HG03442 (cell line): Measurements from ENCODE around the gene PXDC1.

ENCODE experiments used
- ATAC-seq: cut with Tn5 transposase; IDR thresholded peaks from one replicate; pipeline ENCODE4 v1.9.1; 2021; ENCODE audit warnings: mild to moderate bottlenecking, moderate library complexity; ENCODE audit not compliant: unreplicated experiment

PXDC1 gene

DNA sequence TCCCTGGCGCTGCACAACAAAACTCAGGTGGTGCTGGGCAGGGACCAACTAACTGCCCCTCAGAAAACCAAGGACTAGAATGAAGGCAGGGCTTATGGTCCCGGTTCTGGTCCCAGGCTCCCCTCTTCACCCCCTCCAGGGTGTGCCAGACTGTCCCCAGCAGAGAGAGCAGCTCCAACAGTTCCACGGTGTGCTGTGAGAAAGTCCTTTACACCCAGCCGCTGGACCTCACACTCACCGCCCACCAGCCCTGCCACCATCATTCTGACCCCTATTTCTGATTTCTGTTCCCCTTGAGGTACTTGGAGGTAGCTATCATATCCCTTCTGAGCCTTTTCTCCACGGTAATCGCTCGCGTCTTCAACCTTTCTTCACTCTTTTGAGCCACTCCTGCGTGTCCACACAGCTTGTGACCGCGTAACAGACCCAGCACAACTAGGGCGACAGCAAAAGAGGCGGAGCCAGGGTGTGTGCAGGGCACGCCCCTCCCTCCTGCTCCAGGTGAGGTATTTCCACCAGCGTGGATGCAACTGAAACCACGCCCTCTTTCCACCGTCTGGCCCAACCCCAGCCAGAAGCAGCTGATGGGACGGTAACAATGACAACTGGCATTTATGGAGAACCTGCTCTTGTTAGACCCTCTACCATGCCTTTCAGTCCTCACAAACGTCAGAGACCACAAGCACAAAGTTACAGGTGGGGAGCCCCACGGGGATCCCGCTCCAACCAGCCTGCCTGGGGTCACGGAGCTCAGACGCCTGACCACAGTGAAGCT, 2.3 kb downstream of the PXDC1 start:
- no peak for ATAC-seq

DNA sequence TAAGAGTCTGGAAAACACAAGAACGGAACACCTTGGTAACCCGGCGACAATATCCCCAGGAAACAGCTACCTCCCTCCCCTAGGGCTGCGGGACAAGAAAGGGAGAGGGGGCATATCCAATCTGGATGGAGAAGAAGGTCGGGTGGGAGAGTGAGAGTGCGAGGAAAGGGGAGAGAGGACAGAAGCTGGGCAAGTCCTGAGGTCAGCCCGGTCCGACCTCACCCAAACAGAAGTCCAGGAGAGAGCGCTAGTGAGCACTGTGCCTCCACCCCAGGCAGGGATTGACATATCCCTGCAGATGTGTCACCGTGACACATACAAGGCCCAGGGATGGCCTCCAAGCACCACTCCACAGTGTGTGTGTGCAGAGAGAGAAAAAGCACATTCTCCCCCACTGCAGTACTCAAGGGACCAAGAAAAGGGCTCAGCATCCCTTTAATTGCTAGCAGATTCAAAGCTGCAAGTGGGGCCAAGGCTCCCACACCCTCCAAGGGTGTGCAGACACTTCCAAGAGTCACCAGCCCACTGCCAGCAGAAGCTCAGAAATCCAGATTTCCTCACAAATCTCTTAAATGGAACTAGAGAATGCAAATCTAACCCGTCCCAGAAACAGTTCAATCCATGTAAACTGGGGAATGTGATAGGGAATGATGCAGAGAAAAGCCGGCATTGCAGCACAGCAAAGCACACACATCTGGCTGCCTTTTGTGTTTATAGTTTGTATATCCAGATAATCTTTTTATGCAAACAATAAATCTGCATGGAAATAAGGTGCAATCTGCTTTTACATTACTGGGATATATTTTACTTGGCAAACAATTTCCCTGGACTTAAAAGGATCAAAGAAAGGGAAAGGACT, 3.1 kb downstream of the PXDC1 start:
- no peak for ATAC-seq

DNA sequence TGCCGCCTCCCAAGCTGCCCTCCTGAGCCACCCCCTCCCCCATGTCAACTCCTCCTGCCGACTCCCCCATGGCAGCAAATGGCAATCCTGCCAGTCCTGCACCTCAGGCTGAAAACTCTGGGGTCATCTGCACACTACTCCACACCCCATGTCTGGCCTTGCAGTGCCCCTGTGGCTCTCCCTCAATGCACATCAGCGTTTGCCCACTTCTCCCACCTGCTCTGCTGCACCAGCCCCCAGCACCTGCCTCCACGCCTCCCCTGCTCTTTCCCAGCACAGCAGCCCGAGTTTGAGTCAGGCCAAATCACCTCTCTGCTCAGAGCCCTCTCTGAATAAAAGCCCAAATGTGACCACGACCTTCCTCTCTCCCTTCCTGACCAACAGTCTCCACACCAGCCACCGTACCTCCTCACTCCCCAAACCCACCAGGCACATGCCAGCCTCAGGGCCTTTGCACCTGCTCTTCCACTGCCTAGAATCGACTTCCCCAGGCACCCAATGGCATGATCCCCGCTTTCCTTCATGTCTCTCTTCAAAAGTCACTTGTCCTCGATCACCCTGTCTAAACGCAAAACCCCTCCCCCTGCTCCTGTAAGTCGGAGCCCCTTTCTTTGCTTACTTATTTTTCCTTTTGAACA, 4.3 kb downstream of the PXDC1 start:
- ATAC-seq = no peak

DNA sequence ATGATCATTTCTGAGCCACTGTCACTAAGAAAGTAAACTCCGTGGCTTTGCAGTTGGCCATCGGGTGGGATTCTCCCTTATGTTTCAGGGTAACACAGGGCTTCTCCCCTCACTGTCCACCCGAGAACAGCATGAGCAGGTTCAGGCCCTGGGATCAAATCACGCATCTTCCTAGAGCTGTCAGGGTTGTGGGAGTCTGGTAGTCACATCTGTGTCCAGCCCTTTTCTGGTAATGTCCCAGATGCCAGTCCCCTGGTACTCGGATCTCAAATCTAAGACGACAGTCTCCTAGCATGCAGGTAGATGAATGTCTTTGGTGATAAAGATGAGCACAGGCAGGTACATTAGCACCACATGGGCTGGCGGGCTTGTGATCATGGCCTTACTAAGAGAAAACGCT, 4.8 kb downstream of the PXDC1 start:
- no peak for ATAC-seq

DNA sequence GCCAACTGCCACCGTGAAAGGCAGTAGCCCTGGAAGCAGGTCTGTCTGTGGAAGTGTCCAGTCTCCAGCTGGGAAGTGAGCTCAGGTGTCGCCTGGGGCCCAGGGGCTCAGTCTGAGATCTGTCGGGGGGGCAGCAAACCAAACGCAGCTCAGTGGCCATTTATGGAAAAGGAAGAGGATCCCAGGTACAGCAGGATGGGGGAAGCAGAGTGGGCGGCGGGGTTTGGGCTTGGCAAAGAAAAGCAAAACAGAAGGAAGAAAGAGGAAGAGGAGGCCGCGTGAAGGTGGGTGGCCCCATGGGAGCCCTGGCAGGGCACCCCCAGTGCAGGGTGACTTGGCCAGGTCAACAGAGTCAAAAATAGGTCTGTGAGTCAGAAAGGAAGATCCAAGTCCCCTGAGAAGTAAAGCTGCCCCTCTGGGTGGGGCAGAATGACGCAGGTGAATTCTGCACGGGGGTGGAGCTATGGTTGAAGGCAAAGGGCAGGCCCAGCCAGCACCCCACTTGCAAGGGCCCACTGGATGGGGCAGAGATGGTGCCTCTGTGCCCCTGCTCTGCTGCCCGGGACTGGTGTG, 5.3 kb downstream of the PXDC1 start:
- ATAC-seq = peak; percentile 64

DNA sequence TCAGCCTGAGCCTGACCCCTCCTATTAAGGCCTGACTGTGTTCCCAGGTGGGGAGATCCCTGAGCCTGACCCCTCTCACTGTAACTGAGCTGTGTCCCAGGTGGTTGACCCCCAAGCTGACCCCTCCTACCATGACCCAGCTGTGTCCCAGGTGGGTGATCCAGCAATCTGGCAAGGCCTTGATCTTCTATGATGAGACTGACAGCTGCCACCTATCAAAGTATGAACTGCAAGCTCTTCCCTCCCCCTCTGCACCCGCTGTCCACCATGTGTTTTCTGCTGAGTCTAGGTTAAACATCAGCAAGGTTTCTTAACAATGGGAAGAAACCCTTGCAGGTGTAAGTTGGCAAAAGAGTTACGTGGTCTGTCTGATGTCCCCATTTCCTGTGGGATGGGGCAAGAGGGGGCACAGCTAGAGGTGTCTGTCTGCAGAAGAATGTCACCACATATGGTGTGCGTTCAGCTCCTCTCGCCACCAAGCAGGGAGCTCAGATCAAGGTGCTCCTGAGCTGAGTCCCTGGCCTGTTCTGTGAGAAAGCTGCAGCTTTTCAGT, 5.9 kb downstream of the PXDC1 start:
- no peak for ATAC-seq

DNA sequence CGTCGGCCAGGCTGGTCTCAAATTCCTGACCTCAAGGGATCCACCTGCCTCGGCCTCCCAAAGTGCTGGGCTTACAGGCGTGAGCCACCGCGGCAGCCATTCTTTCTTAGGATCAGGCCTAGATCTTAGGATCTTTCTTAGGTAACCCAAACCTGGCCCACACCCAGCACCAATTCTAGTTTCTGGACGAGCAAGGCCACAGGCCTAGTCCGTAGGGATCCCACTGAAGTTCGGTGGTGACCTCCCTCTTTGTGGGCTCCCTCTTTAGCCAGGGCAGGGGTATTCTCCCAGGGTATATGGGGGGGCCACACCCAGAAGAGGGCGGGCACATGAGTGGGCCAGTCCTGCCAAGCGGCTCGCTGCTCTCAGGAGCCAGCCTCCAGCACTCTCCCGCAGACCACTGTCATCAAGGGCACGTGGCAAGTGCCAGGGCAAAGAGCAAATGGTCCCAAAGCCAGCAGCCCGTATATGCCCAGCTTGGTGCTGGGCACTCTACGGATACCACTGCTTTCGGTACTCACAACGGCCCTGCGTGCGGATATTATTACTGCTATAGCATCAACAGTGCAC, 6.5 kb downstream of the PXDC1 start:
- no peak for ATAC-seq

DNA sequence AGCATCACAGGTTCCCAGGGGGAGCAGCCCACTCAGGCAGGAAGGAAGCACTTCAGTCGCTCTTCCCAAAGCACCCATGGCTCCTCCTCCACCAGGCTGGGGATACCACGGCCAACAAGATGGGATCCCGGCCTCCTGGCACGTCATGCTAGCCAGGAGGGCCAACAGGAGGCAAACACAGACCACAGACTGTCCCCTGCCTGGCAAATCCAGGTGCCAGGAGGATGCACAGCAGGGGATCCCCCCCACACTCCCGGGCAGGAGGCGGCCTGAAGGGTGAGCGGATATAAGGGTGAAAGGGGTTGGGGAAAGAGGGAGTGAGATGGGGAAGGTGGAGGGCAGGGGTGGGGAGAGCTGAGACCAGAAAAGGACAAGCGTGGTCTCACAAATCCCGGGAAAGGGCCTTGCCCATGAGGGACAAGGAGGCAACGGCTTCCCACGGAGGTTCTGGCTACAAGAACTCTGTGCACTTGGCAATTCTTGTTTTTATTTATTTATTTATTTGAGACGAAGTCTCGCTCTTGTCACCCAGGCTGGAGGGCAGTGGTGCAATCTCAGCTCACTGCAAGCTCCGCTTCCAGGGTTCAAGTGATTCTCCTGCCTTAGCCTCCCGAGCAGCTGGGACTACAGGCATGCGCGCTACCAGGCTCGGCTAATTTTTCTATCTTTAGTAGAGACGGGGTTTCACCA, 7.2 kb downstream of the PXDC1 start:
- no peak for ATAC-seq

DNA sequence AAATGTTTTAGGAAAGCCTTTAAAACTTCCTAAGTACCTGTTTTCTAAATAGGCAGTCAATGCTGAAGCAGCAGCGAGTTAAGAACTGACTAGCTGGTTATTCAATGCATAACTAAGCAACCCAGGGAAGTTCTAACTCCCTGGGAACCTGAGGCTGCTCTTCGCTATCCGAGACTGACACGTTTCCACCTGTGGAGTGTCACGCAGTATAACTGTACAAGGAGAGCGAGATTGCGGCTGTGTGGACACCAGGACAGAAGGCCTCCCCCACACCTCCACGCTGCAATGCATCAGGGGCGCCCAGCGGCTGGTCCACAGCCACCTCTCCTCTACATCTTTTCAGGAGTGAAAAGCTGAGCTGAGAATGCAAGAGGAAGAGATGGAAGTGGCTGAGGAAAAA, 8.0 kb downstream of the PXDC1 start:
- no peak for ATAC-seq

DNA sequence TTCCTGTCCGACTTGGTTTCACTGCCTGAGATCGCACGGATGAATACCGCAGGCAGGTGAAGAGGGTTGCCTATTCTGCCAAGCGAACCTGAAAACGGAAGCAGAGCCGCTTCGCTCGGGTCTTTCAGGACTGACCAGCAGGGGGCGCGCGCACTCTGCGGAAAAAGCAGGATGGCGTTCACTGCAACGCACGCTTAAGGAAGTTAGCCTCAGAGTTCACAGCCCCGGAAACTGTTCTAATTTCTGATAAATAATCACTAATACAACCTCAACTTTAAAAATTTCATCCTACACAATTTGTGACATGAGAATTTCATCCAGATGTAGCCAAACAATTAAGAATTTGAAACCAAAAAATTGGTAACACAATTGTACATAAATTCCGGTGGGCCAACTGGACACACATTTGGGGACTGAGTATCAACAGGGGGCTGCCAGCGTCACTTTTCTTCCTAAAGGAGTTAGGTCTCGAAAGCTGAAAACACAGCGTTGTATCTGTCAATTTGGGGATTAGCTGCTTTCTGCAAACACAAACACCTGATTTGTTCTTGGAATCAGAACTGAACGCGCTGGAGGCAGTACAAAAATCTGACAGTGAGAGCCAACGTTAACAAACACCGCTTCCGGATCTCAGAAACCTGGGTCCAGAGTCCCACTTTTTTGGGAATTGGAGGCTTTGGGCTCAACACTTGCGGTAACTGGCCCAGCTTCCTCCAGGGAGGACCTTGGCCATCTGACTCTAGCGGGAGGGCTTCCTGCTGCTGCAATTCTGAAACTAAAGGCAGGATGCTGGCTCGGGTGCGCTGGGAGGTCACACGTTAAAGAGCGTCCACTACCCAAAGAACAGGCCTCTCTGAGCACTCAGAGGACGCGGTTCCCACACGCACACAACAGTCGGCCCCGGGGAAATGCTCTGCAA, 8.8 kb downstream of the PXDC1 start:
- peak; percentile 57 for ATAC-seq

DNA sequence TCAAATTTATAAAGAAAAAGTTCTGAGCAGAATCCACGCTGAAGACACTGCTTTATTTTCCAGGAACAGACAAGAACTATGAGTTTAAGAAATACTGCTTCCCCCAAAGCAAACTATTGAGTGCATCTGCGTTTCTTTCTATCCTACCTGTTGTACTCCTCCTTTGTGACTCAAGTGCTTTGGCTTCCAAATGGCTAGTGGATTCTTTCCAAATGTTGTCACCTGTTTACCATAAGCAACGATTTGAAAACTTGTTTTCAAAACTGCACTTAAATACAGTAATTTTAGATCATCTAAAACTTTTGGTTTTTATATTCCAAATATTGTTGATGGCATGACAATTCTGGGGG, 9.5 kb downstream of the PXDC1 start:
- no peak for ATAC-seq

DNA sequence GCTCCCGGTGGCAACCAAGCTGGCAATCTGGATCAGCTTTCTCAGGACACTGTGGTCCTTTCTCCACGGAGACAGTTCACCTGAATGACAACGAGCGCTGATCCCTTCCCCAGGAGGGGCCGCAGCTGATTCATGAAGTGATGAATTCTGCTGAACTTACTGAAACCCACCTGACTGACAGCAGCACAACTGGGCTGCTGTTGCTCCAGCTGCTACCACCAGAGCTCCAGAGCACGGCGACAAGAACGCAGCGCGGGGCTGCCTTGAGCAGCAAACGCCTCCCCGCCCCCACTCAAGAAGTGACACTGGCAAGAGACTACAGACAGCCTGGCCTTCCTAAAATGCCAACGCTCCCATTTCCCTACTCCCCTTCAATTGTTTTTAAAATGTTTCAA, 10.0 kb downstream of the PXDC1 start:
- no peak for ATAC-seq

DNA sequence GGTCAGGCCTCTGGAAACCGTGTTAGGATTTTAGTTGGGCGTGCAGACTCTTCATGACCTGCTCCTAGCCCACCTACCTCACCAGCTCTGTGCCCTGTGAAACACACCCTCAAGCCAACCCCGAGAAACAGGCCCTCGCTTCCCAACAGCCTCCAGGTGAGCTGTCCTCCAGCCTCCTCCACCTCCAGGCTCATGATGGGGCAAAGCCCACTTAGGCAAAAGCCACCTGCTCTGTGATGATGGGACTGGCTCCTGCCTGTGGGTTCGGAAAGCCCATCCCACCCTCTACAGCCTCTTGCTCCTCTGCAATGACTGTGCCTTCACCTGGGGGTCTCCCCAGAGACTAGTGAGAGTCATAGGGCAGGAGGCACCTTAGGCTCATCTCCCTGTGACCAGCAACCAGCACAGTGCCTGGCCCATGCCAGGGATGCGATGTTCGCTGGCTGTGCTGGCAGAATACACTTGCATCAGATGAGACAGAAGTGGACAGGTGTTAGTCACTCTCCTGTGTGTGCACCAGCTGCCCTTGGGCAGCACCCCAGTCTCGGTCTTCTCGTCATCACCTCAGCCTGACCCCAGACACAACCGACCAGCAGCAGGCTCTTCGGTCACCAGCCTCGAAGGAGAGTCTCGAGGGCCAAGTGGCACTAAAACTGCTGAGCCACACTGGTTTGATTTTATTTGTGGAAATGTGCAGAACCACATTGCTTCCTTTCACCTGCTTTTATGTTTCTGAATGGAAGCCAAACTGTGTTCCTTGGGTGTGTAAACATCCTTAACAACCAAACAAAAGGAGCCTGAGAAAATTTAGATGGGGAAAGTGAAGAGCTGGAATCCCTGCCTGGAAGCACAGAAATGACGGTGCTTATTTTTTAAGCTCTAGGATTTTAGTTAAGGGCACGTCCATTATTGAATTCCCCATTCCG, 10.7 kb downstream of the PXDC1 start:
- no peak for ATAC-seq

DNA sequence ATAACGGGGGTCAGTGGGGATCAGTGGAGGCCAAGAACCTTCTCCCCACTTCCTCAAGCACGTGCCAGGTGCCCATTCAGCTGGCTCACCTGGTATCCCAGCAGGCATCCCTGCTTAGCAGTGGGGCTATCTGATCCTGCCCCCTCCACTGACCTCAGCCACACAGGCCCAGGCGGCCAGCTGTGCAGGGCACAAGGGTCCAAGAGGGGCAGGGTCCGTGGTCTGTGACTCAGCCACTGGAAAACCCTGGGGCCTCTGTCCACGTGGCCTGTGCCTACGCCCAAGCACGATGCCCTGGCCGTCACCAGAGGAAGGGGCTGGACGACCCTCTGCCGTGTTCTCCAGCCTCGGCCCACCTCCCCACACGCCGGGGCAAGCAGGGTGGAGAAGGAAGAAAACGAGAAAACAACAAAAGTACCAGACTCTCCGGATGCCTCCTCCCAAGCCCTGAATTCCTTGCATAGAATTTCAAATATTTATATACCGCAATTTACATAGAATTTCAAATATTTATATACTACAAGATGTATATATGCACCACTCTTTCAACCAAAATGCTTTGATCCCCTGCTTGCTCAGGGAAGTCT, 12.1 kb downstream of the PXDC1 start:
- no peak for ATAC-seq

DNA sequence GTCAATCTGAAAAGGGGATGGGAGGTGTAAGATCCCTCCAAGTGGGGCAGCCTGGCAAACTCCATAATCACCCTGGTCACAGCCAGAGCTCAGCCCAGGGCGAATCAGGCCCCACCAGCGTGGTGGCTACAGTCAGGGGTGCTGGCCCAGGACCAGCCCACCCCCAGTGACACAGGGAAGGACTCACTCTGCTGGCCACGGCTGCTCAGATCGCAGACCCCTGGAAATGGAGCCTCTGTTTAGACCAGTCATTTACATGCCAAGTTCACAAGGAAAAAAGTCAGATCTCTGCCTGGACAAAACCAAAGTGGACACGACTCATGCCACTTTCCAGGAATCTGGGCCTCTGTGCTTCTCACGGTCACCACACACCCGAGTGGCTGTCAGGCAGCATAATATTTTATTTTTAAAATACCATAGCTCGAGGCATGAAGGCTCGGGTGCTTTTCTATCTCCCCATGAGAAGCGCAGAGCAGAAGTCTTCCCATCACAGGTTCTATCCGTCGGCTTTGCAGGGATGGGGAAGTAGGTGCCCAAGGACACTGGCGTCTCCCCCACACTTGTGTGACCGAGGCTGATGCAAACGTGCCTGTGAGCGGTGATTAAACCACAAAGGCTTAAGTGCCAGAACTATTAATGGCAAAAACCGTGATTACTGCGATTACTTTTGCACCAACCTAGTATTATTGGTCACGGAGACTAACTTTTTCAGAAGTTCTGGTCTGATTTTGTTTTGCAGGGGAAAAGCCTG, 13.0 kb downstream of the PXDC1 start:
- ATAC-seq = no peak

DNA sequence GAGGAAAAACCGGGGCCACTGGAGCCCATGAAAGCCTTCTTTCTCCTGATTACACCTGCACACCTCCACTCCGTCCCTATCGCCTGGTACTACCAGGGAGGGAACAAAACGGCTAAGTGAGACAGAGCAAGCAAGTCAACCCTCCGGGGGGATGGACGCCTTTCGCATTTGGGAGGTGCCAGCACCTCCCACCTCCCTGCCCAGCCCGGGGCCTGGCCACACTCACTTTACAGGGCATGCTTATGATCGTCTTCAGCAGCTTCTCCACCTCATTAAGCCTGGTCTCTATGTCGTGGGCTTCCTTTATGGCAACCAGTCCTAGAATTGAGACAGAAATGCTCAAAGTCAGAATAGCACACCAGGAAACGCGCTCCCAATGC, 13.7 kb downstream of the PXDC1 start:
- ATAC-seq = no peak

DNA sequence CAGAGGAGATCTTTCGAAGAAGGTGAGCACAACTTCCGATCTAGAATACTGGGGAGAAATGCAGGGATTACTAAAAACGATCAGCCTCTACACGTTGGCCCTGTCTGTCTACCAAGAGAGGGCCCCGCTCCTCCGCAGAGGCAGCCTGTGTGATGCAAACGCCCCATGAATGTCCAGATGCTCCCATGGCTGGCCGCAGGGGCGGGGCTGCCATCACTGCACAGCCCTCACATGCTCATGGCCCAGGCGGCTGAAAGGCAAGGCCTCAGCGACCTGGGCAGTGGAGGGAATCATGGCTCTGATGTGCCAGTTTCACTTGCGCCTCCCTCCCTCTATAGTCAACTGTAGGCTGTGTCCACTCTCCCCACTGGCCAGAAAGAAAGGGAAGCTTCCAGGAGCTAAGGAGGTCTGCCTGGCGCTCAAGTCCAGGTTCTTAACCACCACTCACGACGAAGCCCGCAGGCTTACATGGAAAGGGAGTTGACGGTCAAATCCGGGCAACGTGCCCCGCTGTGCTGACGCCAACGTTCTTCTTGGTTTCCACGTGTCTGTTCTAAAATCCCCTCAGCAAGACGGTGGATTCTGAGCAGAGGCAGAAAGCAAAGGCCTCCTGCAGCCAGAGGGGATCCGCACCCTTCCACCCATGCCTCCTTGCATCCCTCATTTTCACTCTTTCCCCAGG, 14.2 kb downstream of the PXDC1 start:
- no peak for ATAC-seq
